SK-N-SH (cell line): ENCODE data around the gene ORMDL3.

Source experiments
- CHD2 ChIP-seq: fragments of 150-350 bp; IDR thresholded peaks from 2 replicates; pipeline ENCODE4 v1.6.1; 2018; ENCODE audit warnings: low read length; ENCODE audit not compliant: partially characterized antibody
- ELF1 ChIP-seq: IDR thresholded peaks from 2 replicates; pipeline ENCODE4 v1.4.0; 2012
- GABPA ChIP-seq: IDR thresholded peaks from 2 replicates; pipeline ENCODE4 v1.4.0; 2012; ENCODE audit warnings: low read depth, mild to moderate bottlenecking
- JUND ChIP-seq: IDR thresholded peaks from 2 replicates; pipeline ENCODE4 v1.4.0; 2012
- NRF1 ChIP-seq: IDR thresholded peaks from 2 replicates; pipeline ENCODE4 v1.6.1; 2012; ENCODE audit warnings: low read depth, mild to moderate bottlenecking, low read length
- POLR2AphosphoS5 ChIP-seq: IDR thresholded peaks from 2 replicates; pipeline ENCODE4 v1.6.1; 2012; ENCODE audit warnings: low read depth, low read length
- RAD21 ChIP-seq: IDR thresholded peaks from 2 replicates; pipeline ENCODE4 v1.6.1; 2012; ENCODE audit warnings: mild to moderate bottlenecking, low read length
- RFX5 ChIP-seq: IDR thresholded peaks from 2 replicates; pipeline ENCODE4 v1.6.1; 2012; ENCODE audit warnings: mild to moderate bottlenecking, improper control_type of control experiment, low read length
- TCF12 ChIP-seq: IDR thresholded peaks from 2 replicates; pipeline ENCODE4 v1.4.0; 2012
- TF ChIP-seq, protein P1 (sequence below): fragments of 200-600 bp; sonication (generic); IDR thresholded peaks from 2 replicates; pipeline ENCODE4 v1.6.1; 2017; ENCODE audit warnings: antibody characterized with exemption, mild to moderate bottlenecking, moderate library complexity
- TF ChIP-seq, protein P2 (sequence below): fragments of 150-350 bp; IDR thresholded peaks from 2 replicates; pipeline ENCODE4 v1.6.1; 2017; ENCODE audit warnings: antibody characterized with exemption, low read length, low read depth, borderline replicate concordance
- TF ChIP-seq, protein P3 (sequence below): IDR thresholded peaks from 2 replicates; pipeline ENCODE4 v1.4.0; 2012; ENCODE audit warnings: low read depth, borderline replicate concordance
- TF ChIP-seq, protein P4 (sequence below): IDR thresholded peaks from 2 replicates; pipeline ENCODE4 v1.6.1; 2012; ENCODE audit warnings: mild to moderate bottlenecking, low read depth, low read length, moderate library complexity
- TF ChIP-seq, protein P5 (sequence below): fragments of 150-350 bp; IDR thresholded peaks from 2 replicates; pipeline ENCODE4 v1.6.1; 2016; ENCODE audit warnings: mild to moderate bottlenecking, low read depth, low read length

DNA sequence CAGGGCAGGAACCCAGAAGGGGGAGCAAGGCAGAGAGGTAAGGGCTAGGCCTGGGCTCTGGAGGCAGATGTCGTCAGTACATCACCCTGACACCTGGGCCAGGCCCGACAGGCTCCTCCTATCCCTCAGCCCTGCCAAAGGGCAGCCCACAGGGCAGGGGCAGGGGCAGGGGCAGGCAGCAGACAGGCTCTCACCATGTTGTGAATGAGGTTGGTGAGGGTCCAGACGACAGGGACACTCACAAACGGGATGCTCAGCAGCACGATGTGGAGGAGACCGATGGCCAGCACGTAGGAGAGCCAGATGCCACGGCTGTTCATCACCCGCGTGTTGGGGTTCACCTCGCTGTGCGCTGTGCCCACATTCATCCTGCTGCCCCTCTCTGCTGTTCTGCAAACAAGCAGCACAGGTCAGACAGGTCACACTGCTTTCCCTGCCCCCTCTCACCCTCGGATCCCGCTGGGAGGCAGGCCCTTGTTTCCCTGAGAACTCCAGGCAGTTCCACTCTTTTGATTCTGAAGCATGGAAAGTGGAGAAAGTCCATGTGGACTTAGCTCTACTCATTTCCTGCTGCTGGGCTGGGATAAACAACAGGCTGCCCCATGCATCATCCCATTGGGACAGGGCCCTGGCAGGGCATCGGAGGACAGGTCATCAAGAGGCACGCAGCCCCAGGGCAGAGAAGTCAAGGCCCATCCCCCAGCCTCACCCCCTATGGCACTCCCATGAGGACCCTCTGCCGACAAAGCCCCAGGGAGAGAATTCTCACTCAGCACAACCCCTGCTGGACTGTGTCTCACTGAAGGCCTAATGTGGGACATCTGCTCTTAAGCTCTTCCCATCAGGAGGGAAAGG lies 3.3 kb downstream of the ORMDL3 start:
- TF ChIP-seq, protein P1, sequence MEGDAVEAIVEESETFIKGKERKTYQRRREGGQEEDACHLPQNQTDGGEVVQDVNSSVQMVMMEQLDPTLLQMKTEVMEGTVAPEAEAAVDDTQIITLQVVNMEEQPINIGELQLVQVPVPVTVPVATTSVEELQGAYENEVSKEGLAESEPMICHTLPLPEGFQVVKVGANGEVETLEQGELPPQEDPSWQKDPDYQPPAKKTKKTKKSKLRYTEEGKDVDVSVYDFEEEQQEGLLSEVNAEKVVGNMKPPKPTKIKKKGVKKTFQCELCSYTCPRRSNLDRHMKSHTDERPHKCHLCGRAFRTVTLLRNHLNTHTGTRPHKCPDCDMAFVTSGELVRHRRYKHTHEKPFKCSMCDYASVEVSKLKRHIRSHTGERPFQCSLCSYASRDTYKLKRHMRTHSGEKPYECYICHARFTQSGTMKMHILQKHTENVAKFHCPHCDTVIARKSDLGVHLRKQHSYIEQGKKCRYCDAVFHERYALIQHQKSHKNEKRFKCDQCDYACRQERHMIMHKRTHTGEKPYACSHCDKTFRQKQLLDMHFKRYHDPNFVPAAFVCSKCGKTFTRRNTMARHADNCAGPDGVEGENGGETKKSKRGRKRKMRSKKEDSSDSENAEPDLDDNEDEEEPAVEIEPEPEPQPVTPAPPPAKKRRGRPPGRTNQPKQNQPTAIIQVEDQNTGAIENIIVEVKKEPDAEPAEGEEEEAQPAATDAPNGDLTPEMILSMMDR, result no peak
- no peak for TF ChIP-seq JUND
- no peak for TF ChIP-seq GABPA
- TF ChIP-seq, protein P2, sequence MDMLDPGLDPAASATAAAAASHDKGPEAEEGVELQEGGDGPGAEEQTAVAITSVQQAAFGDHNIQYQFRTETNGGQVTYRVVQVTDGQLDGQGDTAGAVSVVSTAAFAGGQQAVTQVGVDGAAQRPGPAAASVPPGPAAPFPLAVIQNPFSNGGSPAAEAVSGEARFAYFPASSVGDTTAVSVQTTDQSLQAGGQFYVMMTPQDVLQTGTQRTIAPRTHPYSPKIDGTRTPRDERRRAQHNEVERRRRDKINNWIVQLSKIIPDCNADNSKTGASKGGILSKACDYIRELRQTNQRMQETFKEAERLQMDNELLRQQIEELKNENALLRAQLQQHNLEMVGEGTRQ, result no peak
- TF ChIP-seq NRF1, result no peak
- TF ChIP-seq, protein P3, sequence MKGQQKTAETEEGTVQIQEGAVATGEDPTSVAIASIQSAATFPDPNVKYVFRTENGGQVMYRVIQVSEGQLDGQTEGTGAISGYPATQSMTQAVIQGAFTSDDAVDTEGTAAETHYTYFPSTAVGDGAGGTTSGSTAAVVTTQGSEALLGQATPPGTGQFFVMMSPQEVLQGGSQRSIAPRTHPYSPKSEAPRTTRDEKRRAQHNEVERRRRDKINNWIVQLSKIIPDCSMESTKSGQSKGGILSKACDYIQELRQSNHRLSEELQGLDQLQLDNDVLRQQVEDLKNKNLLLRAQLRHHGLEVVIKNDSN, result no peak
- no peak for TF ChIP-seq POLR2AphosphoS5
- TF ChIP-seq, protein P4, sequence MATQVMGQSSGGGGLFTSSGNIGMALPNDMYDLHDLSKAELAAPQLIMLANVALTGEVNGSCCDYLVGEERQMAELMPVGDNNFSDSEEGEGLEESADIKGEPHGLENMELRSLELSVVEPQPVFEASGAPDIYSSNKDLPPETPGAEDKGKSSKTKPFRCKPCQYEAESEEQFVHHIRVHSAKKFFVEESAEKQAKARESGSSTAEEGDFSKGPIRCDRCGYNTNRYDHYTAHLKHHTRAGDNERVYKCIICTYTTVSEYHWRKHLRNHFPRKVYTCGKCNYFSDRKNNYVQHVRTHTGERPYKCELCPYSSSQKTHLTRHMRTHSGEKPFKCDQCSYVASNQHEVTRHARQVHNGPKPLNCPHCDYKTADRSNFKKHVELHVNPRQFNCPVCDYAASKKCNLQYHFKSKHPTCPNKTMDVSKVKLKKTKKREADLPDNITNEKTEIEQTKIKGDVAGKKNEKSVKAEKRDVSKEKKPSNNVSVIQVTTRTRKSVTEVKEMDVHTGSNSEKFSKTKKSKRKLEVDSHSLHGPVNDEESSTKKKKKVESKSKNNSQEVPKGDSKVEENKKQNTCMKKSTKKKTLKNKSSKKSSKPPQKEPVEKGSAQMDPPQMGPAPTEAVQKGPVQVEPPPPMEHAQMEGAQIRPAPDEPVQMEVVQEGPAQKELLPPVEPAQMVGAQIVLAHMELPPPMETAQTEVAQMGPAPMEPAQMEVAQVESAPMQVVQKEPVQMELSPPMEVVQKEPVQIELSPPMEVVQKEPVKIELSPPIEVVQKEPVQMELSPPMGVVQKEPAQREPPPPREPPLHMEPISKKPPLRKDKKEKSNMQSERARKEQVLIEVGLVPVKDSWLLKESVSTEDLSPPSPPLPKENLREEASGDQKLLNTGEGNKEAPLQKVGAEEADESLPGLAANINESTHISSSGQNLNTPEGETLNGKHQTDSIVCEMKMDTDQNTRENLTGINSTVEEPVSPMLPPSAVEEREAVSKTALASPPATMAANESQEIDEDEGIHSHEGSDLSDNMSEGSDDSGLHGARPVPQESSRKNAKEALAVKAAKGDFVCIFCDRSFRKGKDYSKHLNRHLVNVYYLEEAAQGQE, result no peak
- TF ChIP-seq CHD2, result no peak
- TF ChIP-seq RAD21, result no peak
- no peak for TF ChIP-seq RFX5
- no peak for TF ChIP-seq ELF1
- TF ChIP-seq, protein P5, sequence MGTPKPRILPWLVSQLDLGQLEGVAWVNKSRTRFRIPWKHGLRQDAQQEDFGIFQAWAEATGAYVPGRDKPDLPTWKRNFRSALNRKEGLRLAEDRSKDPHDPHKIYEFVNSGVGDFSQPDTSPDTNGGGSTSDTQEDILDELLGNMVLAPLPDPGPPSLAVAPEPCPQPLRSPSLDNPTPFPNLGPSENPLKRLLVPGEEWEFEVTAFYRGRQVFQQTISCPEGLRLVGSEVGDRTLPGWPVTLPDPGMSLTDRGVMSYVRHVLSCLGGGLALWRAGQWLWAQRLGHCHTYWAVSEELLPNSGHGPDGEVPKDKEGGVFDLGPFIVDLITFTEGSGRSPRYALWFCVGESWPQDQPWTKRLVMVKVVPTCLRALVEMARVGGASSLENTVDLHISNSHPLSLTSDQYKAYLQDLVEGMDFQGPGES, result no peak
- TF ChIP-seq TCF12, result no peak
